ENCODE results near the gene SERP2.

Gene SERP2

GRCh38 chr13:44389060-44389666, 15.5 kb downstream of the SERP2 start:
- DNase-seq, result no peak

GRCh38 chr13:44389876-44390275, 16.3 kb downstream of the SERP2 start:
- DNase-seq, result no peak

- no peak for DNase-seq
Measured at GRCh38 chr13:44393391-44393790, 19.8 kb downstream of the SERP2 start.

GRCh38 chr13:44394658-44395057, 21.0 kb downstream of the SERP2 start:
- no peak for DNase-seq

GRCh38 chr13:44395976-44396694, 22.5 kb downstream of the SERP2 start:
- DNase-seq, result no peak

- DNase-seq, result no peak
Measured at GRCh38 chr13:44396701-44397580, 23.3 kb downstream of the SERP2 start.

GRCh38 chr13:44397766-44398223, 24.2 kb downstream of the SERP2 start:
- DNase-seq, result no peak

- DNase-seq, result no peak
Measured at GRCh38 chr13:44398606-44399005, 25.0 kb downstream of the SERP2 start.

GRCh38 chr13:44399074-44399473, 25.4 kb downstream of the SERP2 start:
- no peak for DNase-seq

- DNase-seq, result no peak
Measured at GRCh38 chr13:44400736-44401135, 27.1 kb downstream of the SERP2 start.

- no peak for DNase-seq
Measured at GRCh38 chr13:44401577-44401976, 28.0 kb downstream of the SERP2 start.

GRCh38 chr13:44402899-44403445, 29.3 kb downstream of the SERP2 start:
- no peak for DNase-seq

GRCh38 chr13:44403461-44404056, 29.9 kb downstream of the SERP2 start:
- no peak for DNase-seq

GRCh38 chr13:44404261-44405132, 30.9 kb downstream of the SERP2 start:
- DNase-seq, result no peak

GRCh38 chr13:44406617-44407016, 33.0 kb downstream of the SERP2 start:
- DNase-seq, result no peak

- no peak for DNase-seq
Measured at GRCh38 chr13:44407379-44407778, 33.8 kb downstream of the SERP2 start.

- DNase-seq, result no peak
Measured at GRCh38 chr13:44407891-44408290, 34.3 kb downstream of the SERP2 start.

- DNase-seq, result no peak
Measured at GRCh38 chr13:44409595-44409994, 36.0 kb downstream of the SERP2 start.

GRCh38 chr13:44410328-44410859, 36.8 kb downstream of the SERP2 start:
- no peak for DNase-seq

- DNase-seq, result no peak
Measured at GRCh38 chr13:44411841-44412240, 38.2 kb downstream of the SERP2 start.

- no peak for DNase-seq
Measured at GRCh38 chr13:44412346-44412935, 38.8 kb downstream of the SERP2 start.

All from activated CD4-positive, alpha-beta T cell treated with anti-CD3 and anti-CD28 coated beads, Interleukin-2, Interleukin-6, amounts not matched to agents 100 ng/mL and 50 ng/mL, durations not matched to agents 16 hours and 8 hours (primary cell).